HG03439 (cell line): ENCODE measurements around the gene CLIP1.
"Not testable (repeated sequence)": the region's sequence is repeated elsewhere in the genome, so short reads cannot be mapped to it uniquely, and the experiment has no call there.

ENCODE experiments used
- ATAC-seq: cut with Tn5 transposase; IDR thresholded peaks from one replicate; pipeline ENCODE4 v1.9.1; 2021; ENCODE audit warnings: mild to moderate bottlenecking, moderate library complexity; ENCODE audit not compliant: unreplicated experiment

The CLIP1 gene

DNA sequence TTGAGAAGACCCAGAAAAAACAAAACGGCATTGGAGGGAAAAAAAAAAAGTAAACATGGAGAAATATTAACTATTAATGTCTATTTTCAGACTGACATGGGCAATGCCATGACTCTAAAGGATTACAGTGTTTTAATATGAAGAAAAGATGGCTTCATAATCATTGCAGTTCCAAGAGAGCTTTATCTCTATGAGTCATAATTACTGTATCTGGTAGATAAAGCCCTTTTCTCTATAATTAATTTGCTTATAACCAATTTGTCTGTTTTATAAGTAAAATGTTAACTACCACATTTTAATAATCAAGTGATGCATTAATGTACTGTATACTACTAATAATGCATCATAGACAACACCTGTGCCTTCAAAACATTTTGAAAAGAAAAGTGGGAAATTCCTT lies 59.7 kb downstream of the CLIP1 start:
- ATAC-seq, result no peak

GRCh38 chr12:122358403-122358802 lies 64.1 kb downstream of the CLIP1 start:
- ATAC-seq, result not testable (repeated sequence)

DNA sequence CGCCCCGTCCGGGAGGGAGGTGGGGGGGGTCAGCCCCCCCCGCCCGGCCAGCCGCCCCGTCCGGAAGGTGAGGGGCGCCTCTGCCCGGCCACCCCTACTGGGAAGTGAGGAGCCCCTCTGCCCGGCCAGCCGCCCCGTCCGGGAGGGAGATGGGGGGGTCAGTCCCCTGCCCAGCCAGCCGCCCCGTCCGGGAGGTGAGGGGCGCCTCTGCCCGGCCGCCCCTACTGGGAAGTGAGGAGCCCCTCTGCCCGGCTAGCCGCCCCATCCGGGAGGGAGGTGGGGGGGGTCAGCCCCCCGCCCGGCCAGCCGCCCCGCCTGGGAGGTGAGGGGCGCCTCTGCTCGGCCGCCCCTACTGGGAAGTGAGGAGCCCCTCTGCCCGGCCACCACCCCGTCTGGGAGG lies 64.9 kb downstream of the CLIP1 start:
- ATAC-seq, result not testable (repeated sequence)

- not testable (repeated sequence) for ATAC-seq
Observed at GRCh38 chr12:122356991-122357390, 65.5 kb downstream of the CLIP1 start.

DNA sequence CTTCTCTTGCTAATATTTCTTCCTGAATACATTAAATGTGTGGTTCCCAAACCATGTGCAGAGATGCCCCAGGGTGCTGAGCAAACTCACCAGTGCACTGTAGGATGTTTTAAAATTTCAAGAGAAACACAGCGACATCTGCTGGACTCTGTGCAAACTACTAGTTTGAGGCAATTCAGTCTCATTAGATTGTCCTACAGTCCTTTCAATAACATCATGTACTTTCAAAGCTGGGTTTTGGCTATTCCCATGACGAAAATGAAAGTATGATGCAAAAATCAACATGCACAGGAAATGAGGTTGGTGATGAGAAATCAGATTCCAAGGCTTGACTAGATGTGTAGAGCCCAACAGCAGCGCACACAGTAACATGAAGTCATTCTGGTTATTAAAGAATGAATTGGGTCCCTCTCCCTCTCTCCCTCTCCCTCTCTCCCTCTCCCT lies 66.3 kb downstream of the CLIP1 start:
- ATAC-seq, result no peak

DNA sequence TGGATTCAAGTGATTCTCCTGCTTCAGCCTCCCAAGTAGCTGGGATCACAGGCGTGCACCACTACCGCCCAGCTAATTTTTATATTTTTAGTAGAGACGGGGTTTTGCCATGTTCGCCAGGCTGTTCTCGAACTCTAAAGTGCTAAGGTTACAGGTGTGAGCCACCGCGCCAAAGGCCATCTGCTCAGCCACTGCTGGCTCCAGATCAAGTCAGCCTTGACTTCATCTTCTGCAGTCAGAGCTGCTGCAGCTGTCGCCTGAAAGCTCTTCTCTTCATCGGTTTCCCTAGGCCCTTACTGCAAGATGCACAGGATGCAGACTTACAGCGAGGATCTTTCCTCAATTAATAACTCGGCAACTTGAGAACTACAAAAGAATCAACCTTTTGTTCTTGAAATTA lies 66.8 kb downstream of the CLIP1 start:
- ATAC-seq, result no peak

DNA sequence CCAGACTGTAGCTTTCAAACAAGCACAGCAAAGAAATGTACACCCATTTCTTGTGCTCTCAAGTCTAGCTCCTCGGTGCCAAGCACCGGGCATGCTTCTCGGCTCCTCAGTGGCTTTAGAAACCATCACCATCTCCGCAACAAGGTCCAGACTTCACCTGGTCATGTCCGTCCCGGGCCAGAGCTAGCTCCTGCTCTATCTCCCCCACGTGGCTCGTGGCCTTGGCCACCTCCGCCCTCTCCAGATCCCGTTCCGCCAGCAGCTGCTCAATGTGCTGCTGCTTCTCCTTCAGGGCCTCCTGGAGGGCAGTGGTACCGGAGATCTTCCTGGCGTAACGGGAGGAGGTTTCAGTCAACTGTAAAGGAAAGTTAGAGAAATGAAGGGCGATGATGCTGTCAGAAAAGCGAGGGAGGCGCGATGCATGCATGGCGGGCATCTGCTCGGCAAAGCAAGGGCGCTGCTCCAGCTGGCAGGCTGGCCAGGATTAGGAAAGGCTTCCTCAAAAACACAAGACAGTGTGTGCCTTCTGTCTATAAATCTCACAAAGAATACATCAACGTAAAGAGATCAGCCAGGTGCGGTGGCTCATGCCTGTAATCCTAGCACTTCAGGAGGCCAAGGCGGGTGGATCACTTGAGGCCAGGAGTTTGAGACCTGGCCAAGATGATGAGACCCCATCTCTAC lies 67.4 kb downstream of the CLIP1 start:
- no peak for ATAC-seq

DNA sequence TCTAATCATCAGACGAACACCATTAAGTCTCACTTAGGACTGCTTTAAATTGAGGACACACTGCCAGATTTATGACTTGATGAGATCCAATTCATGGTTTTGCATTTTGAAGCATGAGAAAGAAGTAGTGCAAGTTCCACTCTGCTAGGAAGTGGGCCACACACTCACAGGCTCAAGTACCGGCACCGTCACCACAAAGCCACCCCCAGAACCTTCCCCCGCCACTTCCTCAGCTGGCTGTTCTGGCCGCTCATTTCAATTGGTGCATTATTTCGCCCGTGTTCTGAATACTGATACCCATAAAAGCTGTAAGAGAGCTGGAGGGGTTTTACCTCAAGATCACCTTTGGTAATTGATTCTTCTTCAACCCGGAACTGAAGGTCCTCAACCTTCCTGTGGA lies 70.1 kb downstream of the CLIP1 start:
- ATAC-seq, result no peak

GRCh38 chr12:122350141-122350848 lies 72.2 kb downstream of the CLIP1 start:
- ATAC-seq, result no peak

- no peak for ATAC-seq
Observed at GRCh38 chr12:122349078-122349477, 73.4 kb downstream of the CLIP1 start.

DNA sequence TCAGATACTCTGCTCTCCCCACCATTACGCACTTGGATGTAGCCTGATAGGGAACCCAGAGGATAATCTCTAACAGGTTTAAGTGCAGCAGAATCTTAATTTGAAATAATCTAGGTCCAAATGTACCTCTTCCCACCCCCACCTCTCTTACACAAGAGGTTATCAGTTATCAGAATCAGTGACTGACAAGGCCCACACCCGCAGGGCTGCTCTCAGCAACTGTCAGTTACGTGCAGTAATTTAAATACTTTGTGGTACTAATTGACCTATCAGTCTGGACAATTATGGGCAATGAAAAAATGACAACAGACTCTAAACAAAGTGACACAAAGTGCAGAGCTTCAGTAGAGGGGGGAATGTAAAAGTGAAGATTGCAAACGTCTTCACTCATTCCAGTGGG lies 74.0 kb downstream of the CLIP1 start:
- ATAC-seq, result no peak

DNA sequence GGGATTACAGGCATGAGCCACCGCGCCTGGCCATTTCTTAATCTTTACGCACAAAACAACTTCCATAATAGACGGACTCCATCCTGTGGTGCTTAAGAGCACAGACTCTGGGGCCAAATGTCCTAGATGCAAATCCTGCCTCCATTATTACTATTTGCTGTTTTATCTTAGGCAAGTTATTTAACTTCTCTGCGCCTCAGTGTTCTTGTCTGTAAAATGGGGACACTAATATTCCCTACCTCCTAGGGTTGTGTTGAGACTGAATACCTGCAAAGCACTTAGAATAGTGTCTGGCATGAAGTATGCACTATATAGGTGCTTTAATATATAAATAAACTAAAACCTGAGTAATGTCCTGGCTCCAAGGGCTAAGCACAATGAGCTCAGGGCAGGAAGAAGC lies 76.4 kb downstream of the CLIP1 start:
- no peak for ATAC-seq

- ATAC-seq, result no peak
Observed at GRCh38 chr12:122345042-122345441, 77.4 kb downstream of the CLIP1 start.

DNA sequence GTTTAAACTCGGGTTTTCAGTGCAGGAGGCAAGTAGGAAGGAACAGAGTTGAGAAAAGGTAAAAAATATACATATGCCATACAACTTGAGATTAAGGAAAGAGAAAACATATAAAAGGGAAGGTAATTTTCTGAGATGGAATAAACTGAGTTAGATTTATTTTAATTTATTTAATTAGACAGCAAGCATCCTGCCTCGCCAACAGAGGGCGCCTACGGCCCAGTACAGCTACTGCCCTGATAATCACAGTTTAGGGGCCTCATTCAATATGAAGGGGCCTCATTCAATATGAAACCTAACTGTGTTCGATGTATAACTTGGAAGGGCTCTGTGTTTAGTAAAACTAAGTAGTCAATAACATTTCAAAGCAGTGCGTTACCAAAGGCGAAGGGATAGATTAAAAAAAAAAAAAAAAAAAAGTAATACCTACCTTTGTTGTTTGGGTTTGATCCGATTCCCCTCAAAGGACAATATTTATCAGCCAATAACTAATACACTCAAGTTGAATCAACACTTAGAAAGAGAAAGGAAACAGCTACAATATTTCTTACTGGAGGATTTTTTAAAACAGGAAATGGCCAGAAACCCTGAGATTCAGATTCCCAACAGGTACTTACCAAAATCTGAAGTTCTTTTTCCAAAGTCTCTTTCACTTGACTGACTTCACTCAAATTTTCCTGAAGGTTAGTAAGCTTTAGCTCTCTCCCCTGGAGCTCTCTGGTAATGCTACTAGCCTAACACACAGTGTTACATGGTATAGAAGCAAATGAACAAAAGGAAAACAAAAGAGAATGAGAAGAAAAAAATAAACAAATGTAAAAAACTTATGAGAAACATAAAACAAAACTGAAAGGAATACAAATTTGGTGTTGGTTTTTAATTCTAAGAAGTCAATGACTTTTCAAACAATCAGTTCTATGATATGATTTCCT lies 86.2 kb downstream of the CLIP1 start:
- no peak for ATAC-seq

DNA sequence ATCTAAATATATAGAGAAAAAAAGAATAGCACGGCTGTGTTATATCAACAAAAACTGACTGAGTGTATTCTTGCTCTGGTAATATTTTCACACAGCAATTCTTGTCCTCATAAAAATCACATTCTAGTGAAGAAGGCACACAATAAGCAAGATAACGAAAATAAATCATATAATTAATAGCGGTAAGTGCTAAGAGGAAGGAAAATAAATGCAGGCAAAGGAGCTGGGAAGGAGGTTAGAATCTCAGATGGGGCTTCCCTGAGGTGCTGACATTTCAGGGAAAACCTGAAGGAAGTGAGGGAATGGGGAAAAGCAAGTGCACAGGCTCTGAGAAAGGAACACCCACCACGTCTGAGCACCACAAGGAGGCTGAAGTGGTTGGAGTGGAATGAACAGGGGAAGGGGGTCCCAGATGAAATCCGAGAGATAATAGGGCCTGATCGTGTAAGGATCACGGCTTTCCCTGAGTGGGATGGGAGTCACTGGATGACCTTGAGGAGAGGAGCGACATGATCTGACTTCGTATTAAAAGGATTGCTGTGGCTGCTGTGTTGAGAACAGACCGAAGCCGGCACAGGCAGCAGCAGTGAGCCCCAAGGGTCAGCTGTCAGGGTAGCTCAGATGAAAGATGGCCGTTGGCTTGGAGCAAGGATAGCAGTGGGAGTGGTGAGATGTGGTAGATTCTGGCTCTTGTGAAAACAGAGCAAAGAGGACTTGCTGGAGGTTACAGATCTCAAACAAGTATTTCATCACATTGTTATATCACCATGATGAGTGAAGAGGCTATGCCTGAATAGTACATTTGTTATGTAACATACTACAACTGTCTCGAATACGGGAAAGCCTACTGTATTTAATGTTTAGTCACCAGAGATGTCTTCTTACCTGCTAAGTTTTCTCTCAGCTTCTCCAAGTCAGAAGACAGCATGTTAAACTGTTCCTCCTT lies 89.1 kb downstream of the CLIP1 start:
- ATAC-seq, result no peak

GRCh38 chr12:122327494-122328385 lies 94.7 kb downstream of the CLIP1 start:
- no peak for ATAC-seq

DNA sequence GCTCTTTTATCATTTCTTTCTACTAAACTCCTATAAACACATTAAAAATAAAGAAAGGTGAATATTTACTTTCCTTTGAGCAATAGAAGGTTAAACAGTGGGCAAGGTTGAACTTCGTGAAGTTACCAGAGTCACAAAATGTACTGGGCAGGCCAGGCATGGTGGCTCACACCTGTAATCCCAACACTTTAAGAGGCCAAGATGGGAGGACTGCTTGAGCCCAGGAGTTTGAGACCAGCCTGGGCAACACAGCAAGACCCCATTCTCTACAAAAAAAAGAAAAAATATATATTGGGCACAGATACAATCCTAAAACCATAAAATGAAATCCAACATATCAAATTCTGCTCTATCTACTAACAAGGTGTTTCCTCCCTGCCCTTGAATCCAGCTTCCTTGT lies 95.5 kb downstream of the CLIP1 start:
- ATAC-seq, result no peak

- no peak for ATAC-seq
Observed at GRCh38 chr12:122326586-122326985, 95.9 kb downstream of the CLIP1 start.

DNA sequence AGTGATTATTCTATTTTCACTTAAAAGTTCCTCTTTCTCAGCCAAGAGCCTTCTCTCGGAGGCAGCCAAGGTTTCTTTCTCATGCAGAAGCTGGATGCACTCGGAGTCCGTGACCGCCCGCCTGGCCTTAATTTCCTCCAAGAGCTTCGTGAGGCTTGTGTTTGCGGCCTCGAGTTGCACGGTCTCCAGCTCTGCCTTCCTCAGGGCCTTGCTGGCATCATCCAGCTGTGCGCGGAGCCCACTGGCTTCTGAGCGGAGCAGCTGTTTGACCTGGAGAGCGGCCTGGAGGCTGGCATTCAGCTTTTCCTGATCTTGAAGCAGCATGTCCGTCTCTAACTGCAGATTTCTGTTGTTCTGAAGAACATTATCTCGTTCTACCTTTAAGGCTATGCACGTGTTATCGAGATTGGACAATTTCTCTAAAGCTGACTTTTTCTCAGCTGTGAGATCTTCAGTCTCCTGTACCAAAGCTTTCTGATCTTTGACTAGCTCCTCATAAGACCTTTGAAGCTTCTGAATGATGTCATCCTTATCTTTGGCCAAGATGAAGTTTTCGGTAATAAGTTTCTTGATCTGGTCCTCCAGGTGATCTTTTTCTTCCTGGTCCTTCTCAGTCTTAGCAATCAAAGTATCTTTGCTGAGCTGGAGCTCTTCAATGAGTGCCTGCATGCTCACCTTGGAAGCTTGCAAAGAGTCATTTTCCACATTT lies 99.0 kb downstream of the CLIP1 start:
- ATAC-seq, result no peak
